ENCODE results near the gene FOXK2.

FOXK2 gene

GRCh38 chr17:82592767-82593589, 73.4 kb downstream of the FOXK2 start:
- Histone ChIP-seq H3K4me3 (ENCODE audit: low read depth, low read length) (peak overlapping the region; percentile 50; the same call in 1 of the 2 replicates), H3K27ac (ENCODE audit: low read depth, low read length) (no peak overlapping the region), H3K36me3 (ENCODE audit: control insufficient read depth, insufficient read depth, low read length) (peaks cover 62% of the 10 kb centered on the region), H3K4me1 (ENCODE audit: control insufficient read depth, insufficient read depth, low read length) (peaks cover 14% of the 10 kb centered on the region; the same call in 1 of the 2 replicates), H3K9me3 (ENCODE audit: control insufficient read depth, insufficient read depth, low read depth, low read length) (no peaks in the 10 kb centered on the region), H3K9ac (ENCODE audit: low read length) (peak overlapping the region; percentile 77), H3K27me3 (ENCODE audit: control insufficient read depth, insufficient read depth, low read length) (no peaks in the 10 kb centered on the region)

- Histone ChIP-seq H3K9ac (ENCODE audit: low read length) (peak overlapping the region; percentile 77), H3K4me1 (ENCODE audit: control insufficient read depth, insufficient read depth, low read length) (peaks cover 14% of the 10 kb centered on the region; the same call in 1 of the 2 replicates), H3K27ac (ENCODE audit: low read depth, low read length) (no peak overlapping the region), H3K27me3 (ENCODE audit: control insufficient read depth, insufficient read depth, low read length) (no peaks in the 10 kb centered on the region), H3K36me3 (ENCODE audit: control insufficient read depth, insufficient read depth, low read length) (peaks cover 62% of the 10 kb centered on the region), H3K9me3 (ENCODE audit: control insufficient read depth, insufficient read depth, low read depth, low read length) (no peaks in the 10 kb centered on the region), H3K4me3 (ENCODE audit: low read depth, low read length) (peak overlapping the region; percentile 50; the same call in 1 of the 2 replicates)
These were observed 74.1 kb downstream of the FOXK2 start for GRCh38 chr17:82593590-82594087.

- no peaks in the 10 kb centered on the region for H3K27me3 ChIP-seq (ENCODE audit: control insufficient read depth, insufficient read depth, low read length)
- no peak overlapping the region for H3K27ac ChIP-seq (ENCODE audit: low read depth, low read length)
- H3K9ac ChIP-seq (ENCODE audit: low read length): no peak overlapping the region
- peaks cover 66% of the 10 kb centered on the region for H3K36me3 ChIP-seq (ENCODE audit: control insufficient read depth, insufficient read depth, low read length)
- peaks cover 14% of the 10 kb centered on the region; the same call in 1 of the 2 replicates for H3K4me1 ChIP-seq (ENCODE audit: control insufficient read depth, insufficient read depth, low read length)
- no peak overlapping the region for H3K4me3 ChIP-seq (ENCODE audit: low read depth, low read length)
- H3K9me3 ChIP-seq (ENCODE audit: control insufficient read depth, insufficient read depth, low read depth, low read length): no peaks in the 10 kb centered on the region
These were observed 75.0 kb downstream of the FOXK2 start for GRCh38 chr17:82594571-82594970.

- Histone ChIP-seq H3K27ac (ENCODE audit: low read depth, low read length) (no peak overlapping the region), H3K9me3 (ENCODE audit: control insufficient read depth, insufficient read depth, low read depth, low read length) (no peaks in the 10 kb centered on the region), H3K27me3 (ENCODE audit: control insufficient read depth, insufficient read depth, low read length) (no peaks in the 10 kb centered on the region), H3K9ac (ENCODE audit: low read length) (no peak overlapping the region), H3K36me3 (ENCODE audit: control insufficient read depth, insufficient read depth, low read length) (peaks cover 73% of the 10 kb centered on the region), H3K4me1 (ENCODE audit: control insufficient read depth, insufficient read depth, low read length) (peaks cover 14% of the 10 kb centered on the region; the same call in 1 of the 2 replicates), H3K4me3 (ENCODE audit: low read depth, low read length) (no peak overlapping the region)
These were observed 76.4 kb downstream of the FOXK2 start for GRCh38 chr17:82595893-82596292.

GRCh38 chr17:82596296-82596695, 76.8 kb downstream of the FOXK2 start:
- Histone ChIP-seq H3K27ac (ENCODE audit: low read depth, low read length) (no peak overlapping the region), H3K4me1 (ENCODE audit: control insufficient read depth, insufficient read depth, low read length) (peaks cover 14% of the 10 kb centered on the region; the same call in 1 of the 2 replicates), H3K27me3 (ENCODE audit: control insufficient read depth, insufficient read depth, low read length) (no peaks in the 10 kb centered on the region), H3K9me3 (ENCODE audit: control insufficient read depth, insufficient read depth, low read depth, low read length) (no peaks in the 10 kb centered on the region), H3K4me3 (ENCODE audit: low read depth, low read length) (no peak overlapping the region), H3K9ac (ENCODE audit: low read length) (no peak overlapping the region), H3K36me3 (ENCODE audit: control insufficient read depth, insufficient read depth, low read length) (peaks cover 74% of the 10 kb centered on the region)

GRCh38 chr17:82596837-82597672, 77.5 kb downstream of the FOXK2 start:
- Histone ChIP-seq H3K9ac (ENCODE audit: low read length) (no peak overlapping the region), H3K36me3 (ENCODE audit: control insufficient read depth, insufficient read depth, low read length) (peaks cover 78% of the 10 kb centered on the region), H3K4me3 (ENCODE audit: low read depth, low read length) (no peak overlapping the region), H3K9me3 (ENCODE audit: control insufficient read depth, insufficient read depth, low read depth, low read length) (no peaks in the 10 kb centered on the region), H3K27ac (ENCODE audit: low read depth, low read length) (no peak overlapping the region), H3K4me1 (ENCODE audit: control insufficient read depth, insufficient read depth, low read length) (peaks cover 13% of the 10 kb centered on the region; the same call in 1 of the 2 replicates), H3K27me3 (ENCODE audit: control insufficient read depth, insufficient read depth, low read length) (no peaks in the 10 kb centered on the region)

- Histone ChIP-seq H3K36me3 (ENCODE audit: control insufficient read depth, insufficient read depth, low read length) (peaks cover 89% of the 10 kb centered on the region), H3K4me1 (ENCODE audit: control insufficient read depth, insufficient read depth, low read length) (peaks cover 4% of the 10 kb centered on the region; the same call in 1 of the 2 replicates), H3K27ac (ENCODE audit: low read depth, low read length) (no peak overlapping the region), H3K4me3 (ENCODE audit: low read depth, low read length) (no peak overlapping the region), H3K9ac (ENCODE audit: low read length) (no peak overlapping the region), H3K9me3 (ENCODE audit: control insufficient read depth, insufficient read depth, low read depth, low read length) (no peaks in the 10 kb centered on the region), H3K27me3 (ENCODE audit: control insufficient read depth, insufficient read depth, low read length) (no peaks in the 10 kb centered on the region)
These were observed 79.0 kb downstream of the FOXK2 start for GRCh38 chr17:82598256-82599119.

- H3K9ac ChIP-seq (ENCODE audit: low read length): no peak overlapping the region
- no peaks in the 10 kb centered on the region for H3K27me3 ChIP-seq (ENCODE audit: control insufficient read depth, insufficient read depth, low read length)
- H3K4me1 ChIP-seq (ENCODE audit: control insufficient read depth, insufficient read depth, low read length): no peaks in the 10 kb centered on the region
- H3K36me3 ChIP-seq (ENCODE audit: control insufficient read depth, insufficient read depth, low read length): peaks cover 89% of the 10 kb centered on the region
- H3K27ac ChIP-seq (ENCODE audit: low read depth, low read length): no peak overlapping the region
- no peak overlapping the region for H3K4me3 ChIP-seq (ENCODE audit: low read depth, low read length)
- no peaks in the 10 kb centered on the region for H3K9me3 ChIP-seq (ENCODE audit: control insufficient read depth, insufficient read depth, low read depth, low read length)
These were observed 80.4 kb downstream of the FOXK2 start for GRCh38 chr17:82599674-82600661.

GRCh38 chr17:82600731-82601446, 81.4 kb downstream of the FOXK2 start:
- no peak overlapping the region for H3K27ac ChIP-seq (ENCODE audit: low read depth, low read length)
- no peaks in the 10 kb centered on the region for H3K9me3 ChIP-seq (ENCODE audit: control insufficient read depth, insufficient read depth, low read depth, low read length)
- H3K4me3 ChIP-seq (ENCODE audit: low read depth, low read length): no peak overlapping the region
- H3K4me1 ChIP-seq (ENCODE audit: control insufficient read depth, insufficient read depth, low read length): no peaks in the 10 kb centered on the region; the same call in 1 of the 2 replicates
- no peak overlapping the region for H3K9ac ChIP-seq (ENCODE audit: low read length)
- H3K27me3 ChIP-seq (ENCODE audit: control insufficient read depth, insufficient read depth, low read length): no peaks in the 10 kb centered on the region
- peaks cover 88% of the 10 kb centered on the region for H3K36me3 ChIP-seq (ENCODE audit: control insufficient read depth, insufficient read depth, low read length)

All from HUES6 (cell line).